Measurements from ENCODE around the gene ASTN2.

Gene ASTN2

DNA sequence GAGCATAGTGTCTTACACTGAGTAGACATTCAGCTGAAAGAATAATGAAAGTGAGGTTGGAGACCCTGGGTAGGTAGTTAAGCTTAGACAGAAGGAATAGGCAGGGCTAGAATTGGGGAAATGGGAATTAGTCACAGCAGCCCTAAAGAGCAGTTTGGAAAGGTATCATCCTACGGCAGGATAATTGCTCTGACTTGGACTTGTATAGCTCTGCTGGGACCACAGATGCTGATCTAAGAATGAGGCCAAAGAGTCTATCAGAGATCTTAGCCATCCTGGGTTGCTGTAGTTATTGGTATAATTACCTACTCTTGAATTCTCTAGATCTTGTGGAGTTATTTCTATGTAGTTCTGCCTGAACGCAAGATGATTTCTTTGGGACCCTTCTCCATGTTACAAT is 288.0 kb downstream of the ASTN2 start:
- H3K4me3 Mint-ChIP-seq: no peak overlapping the region
- H3K4me1 Mint-ChIP-seq: no peaks in the 10 kb centered on the region
- H3K9me3 Mint-ChIP-seq: no peaks in the 10 kb centered on the region
- no peak overlapping the region for H3K27ac Mint-ChIP-seq
- no peaks in the 10 kb centered on the region for H3K36me3 Mint-ChIP-seq
- no peaks in the 10 kb centered on the region for H3K27me3 Mint-ChIP-seq

DNA sequence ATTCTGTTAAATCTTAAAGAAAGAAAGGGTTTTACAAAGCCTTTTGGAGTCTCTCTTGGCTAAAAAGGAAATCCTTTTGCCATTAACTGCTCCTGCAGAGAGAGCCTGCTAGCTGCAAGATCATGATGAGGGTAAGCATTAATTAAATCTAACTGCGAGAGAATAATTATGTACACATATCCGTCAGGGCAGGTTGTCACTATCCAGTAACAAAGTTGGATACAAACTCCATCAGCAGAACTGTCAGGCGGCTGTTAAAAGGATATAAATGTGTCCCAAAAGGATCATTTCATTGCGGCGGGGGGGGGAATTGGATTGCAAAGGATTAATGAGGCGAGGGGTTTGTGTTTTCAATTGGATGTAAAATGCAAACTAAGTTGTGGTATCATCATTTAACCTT is 289.3 kb downstream of the ASTN2 start:
- H3K36me3 Mint-ChIP-seq: no peaks in the 10 kb centered on the region
- H3K27ac Mint-ChIP-seq: no peak overlapping the region
- H3K4me3 Mint-ChIP-seq: no peak overlapping the region
- H3K4me1 Mint-ChIP-seq: no peaks in the 10 kb centered on the region
- H3K27me3 Mint-ChIP-seq: no peaks in the 10 kb centered on the region
- H3K9me3 Mint-ChIP-seq: no peaks in the 10 kb centered on the region

DNA sequence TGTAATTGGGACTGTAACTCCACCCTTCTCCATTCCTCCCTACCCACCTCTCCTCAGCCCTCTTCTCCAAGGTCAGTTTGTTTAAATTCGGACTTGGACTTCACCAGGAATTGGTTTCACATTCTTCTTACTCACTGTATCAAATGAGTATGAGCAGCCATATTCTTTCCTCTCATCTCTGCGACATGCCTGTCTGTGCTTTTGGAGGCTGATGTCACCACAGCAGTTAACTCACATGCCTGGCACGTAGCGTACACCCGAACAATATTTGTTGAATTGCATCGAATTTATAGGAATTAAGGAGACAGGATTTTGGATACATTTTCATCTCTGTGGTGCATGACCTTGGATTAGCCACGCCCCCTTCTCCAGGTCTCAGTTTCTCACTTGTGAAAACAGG is 291.1 kb downstream of the ASTN2 start:
- peaks cover 4% of the 10 kb centered on the region for H3K9me3 Mint-ChIP-seq
- H3K4me3 Mint-ChIP-seq: no peak overlapping the region
- no peaks in the 10 kb centered on the region for H3K27me3 Mint-ChIP-seq
- no peak overlapping the region for H3K27ac Mint-ChIP-seq
- no peaks in the 10 kb centered on the region for H3K4me1 Mint-ChIP-seq
- H3K36me3 Mint-ChIP-seq: no peaks in the 10 kb centered on the region

DNA sequence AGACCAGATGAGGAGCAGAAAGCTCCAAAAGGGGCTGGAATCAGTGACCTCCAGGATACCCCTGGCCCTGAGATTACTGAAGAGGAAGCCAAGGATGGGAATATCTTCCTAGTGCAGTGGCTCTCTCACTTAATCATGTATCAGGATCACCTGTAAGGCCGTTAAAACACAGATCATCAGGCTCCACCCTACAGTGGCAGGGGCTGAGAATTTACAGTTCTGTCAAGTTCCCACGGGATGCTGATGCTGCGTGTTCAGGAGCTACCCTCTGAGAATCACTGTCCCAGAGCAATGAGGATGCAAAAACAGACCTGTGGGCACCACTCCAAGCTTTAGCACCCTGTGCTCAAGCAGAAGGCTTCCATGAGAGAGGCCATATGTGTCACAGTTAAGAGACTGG is 291.9 kb downstream of the ASTN2 start:
- no peaks in the 10 kb centered on the region for H3K36me3 Mint-ChIP-seq
- no peaks in the 10 kb centered on the region for H3K4me1 Mint-ChIP-seq
- no peak overlapping the region for H3K4me3 Mint-ChIP-seq
- H3K27ac Mint-ChIP-seq: no peak overlapping the region
- H3K9me3 Mint-ChIP-seq: peaks cover 9% of the 10 kb centered on the region
- H3K27me3 Mint-ChIP-seq: no peaks in the 10 kb centered on the region

DNA sequence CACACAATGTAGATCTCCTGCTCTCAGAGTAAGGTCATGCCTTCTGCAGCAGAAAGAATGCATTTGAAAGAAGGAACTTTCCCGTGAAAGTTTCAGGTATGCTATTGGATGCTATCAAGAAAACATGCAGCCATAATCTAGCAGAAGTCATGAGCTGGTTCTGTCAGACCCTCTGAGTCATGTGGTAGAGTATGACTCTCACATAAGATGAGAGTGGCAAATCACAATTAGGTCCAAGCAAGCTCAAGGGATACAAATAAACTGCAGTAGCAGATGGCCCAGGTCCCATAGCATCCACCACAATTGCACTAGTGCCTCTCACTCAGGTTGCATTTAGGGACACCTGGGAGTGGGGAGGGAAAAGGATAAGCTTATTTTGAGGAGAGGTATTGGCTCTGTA is 292.8 kb downstream of the ASTN2 start:
- H3K27ac Mint-ChIP-seq: no peak overlapping the region
- H3K9me3 Mint-ChIP-seq: peaks cover 9% of the 10 kb centered on the region
- H3K4me3 Mint-ChIP-seq: no peak overlapping the region
- H3K36me3 Mint-ChIP-seq: no peaks in the 10 kb centered on the region
- H3K27me3 Mint-ChIP-seq: no peaks in the 10 kb centered on the region
- no peaks in the 10 kb centered on the region for H3K4me1 Mint-ChIP-seq

DNA sequence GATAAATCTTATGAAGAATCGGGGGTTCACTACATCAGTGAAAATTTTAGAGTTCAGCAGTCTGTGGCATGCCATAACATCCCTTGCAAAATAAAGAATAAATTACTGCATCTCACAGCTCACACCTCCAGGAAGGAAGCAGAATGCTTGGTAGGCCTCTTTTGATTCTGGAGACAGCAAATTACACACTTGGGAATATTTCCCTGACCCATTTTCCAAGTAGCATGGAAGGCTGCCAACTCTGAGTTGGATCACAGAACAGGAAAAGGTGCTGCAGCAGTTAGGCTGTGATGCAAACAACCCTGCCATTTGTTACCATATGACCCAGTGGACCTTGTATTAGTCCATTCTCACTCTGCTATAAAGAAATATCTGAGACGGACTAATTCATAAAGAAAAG is 293.5 kb downstream of the ASTN2 start:
- Mint-ChIP-seq H3K4me1 (no peaks in the 10 kb centered on the region), H3K27ac (no peak overlapping the region), H3K4me3 (no peak overlapping the region), H3K36me3 (no peaks in the 10 kb centered on the region), H3K9me3 (peaks cover 9% of the 10 kb centered on the region), H3K27me3 (no peaks in the 10 kb centered on the region)

DNA sequence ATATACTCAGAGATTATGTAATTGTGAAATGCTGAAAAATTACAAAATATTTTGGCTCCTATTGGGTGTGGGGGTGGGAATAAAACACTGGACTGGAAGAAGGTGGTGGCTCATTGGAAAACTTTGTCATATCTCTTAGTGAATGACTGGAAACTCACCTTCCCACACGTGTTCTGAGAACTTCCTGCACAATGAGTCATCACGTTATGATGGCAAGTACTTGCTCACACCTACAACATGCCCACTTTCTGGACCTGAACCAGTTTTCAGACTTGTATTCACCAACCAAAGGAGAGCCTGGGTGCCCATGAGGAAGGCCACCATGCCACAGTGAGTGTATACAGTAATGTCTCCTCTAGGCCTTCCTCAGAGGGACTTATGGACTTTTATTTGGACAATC is 294.8 kb downstream of the ASTN2 start:
- no peaks in the 10 kb centered on the region for H3K27me3 Mint-ChIP-seq
- no peaks in the 10 kb centered on the region for H3K36me3 Mint-ChIP-seq
- H3K9me3 Mint-ChIP-seq: peaks cover 9% of the 10 kb centered on the region
- no peak overlapping the region for H3K4me3 Mint-ChIP-seq
- no peaks in the 10 kb centered on the region for H3K4me1 Mint-ChIP-seq
- no peak overlapping the region for H3K27ac Mint-ChIP-seq

DNA sequence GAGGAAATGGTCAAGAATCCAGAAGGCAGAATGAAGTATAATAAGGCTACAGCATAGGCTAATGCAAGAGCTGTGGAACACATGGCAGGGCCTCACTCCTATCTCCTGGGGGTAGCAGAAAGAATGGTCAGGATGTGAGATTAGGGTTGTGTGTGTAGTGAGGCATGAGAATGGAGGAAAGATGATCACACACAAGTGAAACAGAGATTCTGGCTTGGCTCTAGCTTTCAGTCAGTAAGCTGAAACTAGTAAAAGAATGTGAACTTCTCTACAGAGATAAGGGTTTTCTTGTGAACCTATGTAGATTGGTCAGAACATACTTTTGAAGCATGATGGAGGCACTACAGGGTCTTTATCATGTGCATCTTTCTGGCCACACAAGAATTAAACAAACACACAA is 298.8 kb downstream of the ASTN2 start:
- Mint-ChIP-seq H3K36me3 (no peaks in the 10 kb centered on the region), H3K4me1 (no peaks in the 10 kb centered on the region), H3K4me3 (no peak overlapping the region), H3K9me3 (peaks cover 9% of the 10 kb centered on the region), H3K27ac (no peak overlapping the region), H3K27me3 (no peaks in the 10 kb centered on the region)

DNA sequence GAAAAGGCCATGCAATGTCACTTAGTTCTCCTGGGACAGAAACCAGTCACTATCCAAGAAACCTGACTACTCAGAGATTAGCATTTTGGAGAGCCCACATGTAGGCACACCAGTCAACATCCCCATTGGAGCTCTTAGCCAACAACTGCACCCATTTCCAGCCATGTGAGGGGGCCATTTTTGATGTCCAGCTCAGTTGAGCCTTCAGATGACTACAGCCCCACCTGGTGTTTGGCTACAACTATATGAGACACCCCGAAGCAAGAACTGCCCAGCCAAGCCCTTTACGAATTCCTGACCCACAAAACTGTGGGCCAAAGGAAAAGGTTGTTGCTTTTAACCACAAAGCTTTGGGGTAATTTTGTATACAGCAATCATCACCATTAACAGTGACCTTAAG is 300.1 kb downstream of the ASTN2 start:
- no peak overlapping the region for H3K27ac Mint-ChIP-seq
- no peaks in the 10 kb centered on the region for H3K36me3 Mint-ChIP-seq
- peaks cover 9% of the 10 kb centered on the region for H3K9me3 Mint-ChIP-seq
- no peaks in the 10 kb centered on the region for H3K27me3 Mint-ChIP-seq
- no peaks in the 10 kb centered on the region for H3K4me1 Mint-ChIP-seq
- H3K4me3 Mint-ChIP-seq: no peak overlapping the region

DNA sequence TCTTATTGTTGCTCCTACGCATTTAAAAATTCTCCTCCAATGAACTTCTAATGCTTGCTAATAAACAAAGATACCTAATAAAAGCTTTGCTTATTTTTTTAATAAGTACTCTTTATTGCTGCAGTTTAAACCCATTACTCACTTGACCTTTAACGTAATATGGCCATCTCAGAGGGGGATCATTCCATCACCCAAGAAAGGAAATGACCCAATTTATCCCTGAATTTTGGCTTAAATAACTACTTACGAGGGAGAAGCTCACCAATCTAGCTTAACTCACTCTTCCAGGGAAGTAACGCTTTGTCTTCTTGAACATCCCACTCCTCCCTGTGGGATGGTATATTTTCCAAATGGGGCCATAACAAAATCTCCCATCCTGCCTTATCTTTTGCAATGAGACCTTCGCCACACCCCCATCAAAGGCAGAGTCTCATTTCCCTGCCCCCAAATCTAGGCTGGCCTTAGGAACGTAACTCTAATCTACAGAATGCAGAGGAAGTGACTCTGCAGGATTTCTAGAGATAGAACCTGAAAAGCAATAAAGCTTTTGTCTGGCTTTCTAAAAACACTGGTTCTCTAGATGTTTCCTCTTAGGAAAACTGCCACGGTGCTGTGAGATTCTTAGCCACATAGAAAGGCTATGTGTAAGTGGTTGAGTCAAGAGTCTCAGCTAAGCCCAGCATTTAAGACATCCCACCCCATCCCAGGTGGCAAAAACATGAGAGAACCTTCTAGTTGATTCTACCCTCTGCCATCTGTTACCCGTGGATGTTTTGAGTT is 310.0 kb downstream of the ASTN2 start:
- H3K4me3 Mint-ChIP-seq: no peak overlapping the region

DNA sequence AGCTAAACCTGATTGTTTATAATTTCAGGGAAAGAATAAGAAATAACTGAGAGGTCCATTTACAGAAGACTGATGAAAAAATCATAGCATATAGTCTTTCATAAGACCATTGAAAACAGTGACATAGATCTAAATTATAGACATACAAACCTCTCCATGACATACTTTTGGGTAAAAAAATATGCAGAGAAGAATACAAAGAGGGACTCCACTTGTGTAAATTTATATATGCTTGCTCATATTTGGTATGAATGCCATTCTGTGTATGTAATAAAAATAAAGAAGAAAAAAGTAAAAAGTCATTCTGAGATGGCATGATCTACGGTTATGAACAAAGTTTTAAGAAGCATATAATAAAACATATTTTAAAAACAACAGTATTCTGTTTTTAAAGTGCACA is 310.7 kb downstream of the ASTN2 start:
- peaks cover 5% of the 10 kb centered on the region for H3K9me3 Mint-ChIP-seq
- no peaks in the 10 kb centered on the region for H3K4me1 Mint-ChIP-seq
- no peak overlapping the region for H3K4me3 Mint-ChIP-seq
- no peaks in the 10 kb centered on the region for H3K36me3 Mint-ChIP-seq
- H3K27ac Mint-ChIP-seq: no peak overlapping the region
- H3K27me3 Mint-ChIP-seq: no peaks in the 10 kb centered on the region

More for the DNA sequence above, 310.0 kb downstream of the ASTN2 start:
- Mint-ChIP-seq H3K27me3 (no peaks in the 10 kb centered on the region), H3K27ac (no peak overlapping the region), H3K36me3 (no peaks in the 10 kb centered on the region), H3K4me1 (no peaks in the 10 kb centered on the region), H3K9me3 (peaks cover 5% of the 10 kb centered on the region)

DNA sequence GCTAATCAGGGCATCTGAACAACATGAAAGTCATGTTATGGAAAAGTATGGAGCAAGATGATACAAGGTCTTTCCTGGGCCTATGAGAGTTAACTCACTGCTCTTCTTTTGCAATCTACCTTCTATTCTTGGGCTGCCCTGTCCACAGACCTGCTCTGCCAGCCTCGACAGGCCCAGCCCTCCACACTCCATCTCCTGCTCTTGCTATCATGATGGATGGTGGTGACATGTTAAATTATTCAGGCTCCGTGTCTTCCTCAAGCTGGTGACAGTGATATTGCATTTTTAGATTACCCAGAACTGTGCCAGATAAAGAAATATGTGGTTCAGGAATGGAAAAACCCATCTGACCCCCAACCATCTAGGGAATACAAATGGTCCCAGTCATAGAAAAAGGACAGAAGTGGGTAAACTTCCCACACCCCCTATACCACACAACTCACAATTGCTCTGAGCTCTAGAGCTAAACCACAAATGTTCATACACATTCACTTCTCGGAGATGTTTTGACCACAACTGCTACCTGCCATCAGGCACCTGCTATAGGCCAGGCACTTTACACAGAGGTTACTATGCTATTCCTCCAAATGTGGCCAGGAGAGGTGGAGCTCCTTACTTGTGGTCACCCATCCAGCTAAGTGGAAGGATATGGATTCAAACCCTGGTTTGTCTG is 311.3 kb downstream of the ASTN2 start:
- Mint-ChIP-seq H3K9me3 (peaks cover 5% of the 10 kb centered on the region), H3K4me1 (no peaks in the 10 kb centered on the region), H3K27ac (no peak overlapping the region), H3K4me3 (no peak overlapping the region), H3K36me3 (no peaks in the 10 kb centered on the region), H3K27me3 (no peaks in the 10 kb centered on the region)

DNA sequence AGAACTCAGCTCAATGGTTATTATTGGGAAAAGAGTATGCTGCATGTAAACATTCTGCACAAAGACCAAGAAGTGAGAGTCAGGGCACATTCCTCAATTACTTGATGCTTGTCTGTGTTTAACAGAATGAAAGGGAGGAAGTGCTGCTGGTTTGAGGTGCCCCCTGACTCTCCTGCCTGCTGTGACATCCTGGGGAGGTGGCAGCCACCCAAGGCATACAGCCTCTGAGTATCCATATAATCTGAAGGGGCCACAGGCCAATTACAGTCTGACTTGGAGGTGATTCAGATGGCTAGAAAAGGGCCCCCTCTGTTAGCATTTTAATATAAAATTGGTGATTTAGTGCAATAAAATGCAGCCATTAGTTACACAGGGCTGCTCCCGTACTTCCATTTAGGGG is 313.8 kb downstream of the ASTN2 start:
- no peaks in the 10 kb centered on the region for H3K27me3 Mint-ChIP-seq
- H3K36me3 Mint-ChIP-seq: no peaks in the 10 kb centered on the region
- no peaks in the 10 kb centered on the region for H3K4me1 Mint-ChIP-seq
- no peak overlapping the region for H3K27ac Mint-ChIP-seq
- H3K9me3 Mint-ChIP-seq: no peaks in the 10 kb centered on the region
- no peak overlapping the region for H3K4me3 Mint-ChIP-seq

DNA sequence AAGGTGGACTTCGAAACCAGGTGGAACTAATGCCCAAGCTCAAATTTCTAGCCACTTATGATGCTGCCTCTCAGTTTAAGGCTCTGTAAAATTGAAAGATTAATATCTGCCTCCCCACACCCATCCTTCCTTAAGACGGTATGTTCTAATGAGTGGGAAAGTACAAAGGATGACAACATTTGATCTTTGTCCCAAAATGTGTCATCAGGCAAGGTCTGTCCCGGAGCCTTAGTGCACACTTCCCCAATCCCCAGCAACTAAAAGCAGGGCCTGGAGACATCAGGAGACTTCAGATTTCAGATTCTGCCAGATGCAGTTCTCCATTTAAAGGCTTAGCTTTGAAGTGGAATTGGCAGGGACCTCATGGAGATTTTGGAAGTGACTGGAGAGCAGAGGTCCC is 316.5 kb downstream of the ASTN2 start:
- no peak overlapping the region for H3K4me3 Mint-ChIP-seq
- no peaks in the 10 kb centered on the region for H3K36me3 Mint-ChIP-seq
- no peaks in the 10 kb centered on the region for H3K27me3 Mint-ChIP-seq
- no peaks in the 10 kb centered on the region for H3K4me1 Mint-ChIP-seq
- no peak overlapping the region for H3K27ac Mint-ChIP-seq
- H3K9me3 Mint-ChIP-seq: no peaks in the 10 kb centered on the region

DNA sequence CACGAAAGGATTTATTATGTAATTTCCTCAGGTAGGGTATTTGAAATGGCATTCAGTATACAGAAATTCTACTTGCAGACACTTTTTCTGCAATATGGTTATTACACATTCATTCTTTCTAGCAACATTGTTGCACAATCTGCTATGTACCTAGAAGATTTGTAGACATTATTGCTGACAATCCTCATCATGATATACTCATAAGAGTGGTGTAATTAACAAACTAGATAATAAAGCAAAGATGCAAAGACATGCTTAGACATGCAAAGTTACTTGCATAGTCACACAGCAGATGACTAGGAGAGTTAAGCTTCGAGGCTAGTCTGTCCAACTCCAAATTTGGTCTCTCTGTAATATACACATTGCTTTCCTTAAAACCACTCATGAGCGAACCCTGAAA is 317.1 kb downstream of the ASTN2 start:
- no peaks in the 10 kb centered on the region for H3K9me3 Mint-ChIP-seq
- no peaks in the 10 kb centered on the region for H3K36me3 Mint-ChIP-seq
- no peaks in the 10 kb centered on the region for H3K4me1 Mint-ChIP-seq
- H3K27me3 Mint-ChIP-seq: no peaks in the 10 kb centered on the region
- H3K27ac Mint-ChIP-seq: no peak overlapping the region
- H3K4me3 Mint-ChIP-seq: no peak overlapping the region

DNA sequence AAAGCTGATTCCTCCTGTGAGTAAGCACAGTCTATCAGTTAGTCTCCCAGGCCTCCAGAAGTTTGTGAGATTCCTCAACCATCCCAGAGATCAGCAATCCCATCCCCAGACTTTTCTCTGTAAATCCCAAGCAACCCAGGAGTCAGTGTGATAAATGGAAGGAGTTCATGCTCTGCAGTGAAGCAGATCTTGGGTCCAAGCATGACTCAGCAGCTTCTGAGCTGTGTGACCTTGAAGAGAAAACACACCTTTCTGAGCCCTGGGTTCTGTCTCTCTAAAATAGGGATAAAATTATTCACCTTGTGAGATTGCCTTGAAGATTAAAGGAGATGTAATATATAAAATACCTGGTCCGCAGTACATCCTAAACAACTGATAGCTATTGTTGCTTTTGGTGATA is 318.7 kb downstream of the ASTN2 start:
- Mint-ChIP-seq H3K9me3 (no peaks in the 10 kb centered on the region), H3K27ac (no peak overlapping the region), H3K27me3 (no peaks in the 10 kb centered on the region), H3K36me3 (no peaks in the 10 kb centered on the region), H3K4me1 (no peaks in the 10 kb centered on the region), H3K4me3 (no peak overlapping the region)

DNA sequence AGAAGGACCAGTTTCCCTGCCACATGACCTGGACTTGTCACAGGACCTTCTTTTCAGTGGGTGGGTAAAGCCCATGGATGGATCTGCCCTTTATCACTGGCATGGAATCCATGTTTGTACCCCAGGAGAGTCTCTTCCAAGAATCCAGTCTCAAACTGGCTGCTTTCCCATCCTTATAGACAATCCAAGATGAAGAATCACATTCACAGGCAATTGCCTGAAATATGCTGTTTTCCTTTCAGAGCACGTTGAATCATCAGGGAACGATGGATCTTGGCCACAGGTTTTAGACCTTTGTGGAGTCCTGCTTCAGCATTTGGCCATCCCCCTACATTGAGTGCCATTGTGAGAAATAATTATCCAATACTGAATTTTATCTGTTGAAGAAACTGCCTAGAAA is 319.8 kb downstream of the ASTN2 start:
- Mint-ChIP-seq H3K27me3 (no peaks in the 10 kb centered on the region), H3K9me3 (no peaks in the 10 kb centered on the region), H3K4me1 (no peaks in the 10 kb centered on the region), H3K27ac (no peak overlapping the region), H3K36me3 (no peaks in the 10 kb centered on the region), H3K4me3 (no peak overlapping the region)

Data from activated naive CD4-positive, alpha-beta T cell treated with anti-CD3 and anti-CD28 coated beads, Interleukin-2, amount 50 U/mL, for 24 hours (primary cell).